Measurements from ENCODE around the gene TVP23C.
"Not testable (repeated sequence)": the region's sequence is repeated elsewhere in the genome, so short reads cannot be mapped to it uniquely, and the experiment has no call there.

TVP23C gene

DNA sequence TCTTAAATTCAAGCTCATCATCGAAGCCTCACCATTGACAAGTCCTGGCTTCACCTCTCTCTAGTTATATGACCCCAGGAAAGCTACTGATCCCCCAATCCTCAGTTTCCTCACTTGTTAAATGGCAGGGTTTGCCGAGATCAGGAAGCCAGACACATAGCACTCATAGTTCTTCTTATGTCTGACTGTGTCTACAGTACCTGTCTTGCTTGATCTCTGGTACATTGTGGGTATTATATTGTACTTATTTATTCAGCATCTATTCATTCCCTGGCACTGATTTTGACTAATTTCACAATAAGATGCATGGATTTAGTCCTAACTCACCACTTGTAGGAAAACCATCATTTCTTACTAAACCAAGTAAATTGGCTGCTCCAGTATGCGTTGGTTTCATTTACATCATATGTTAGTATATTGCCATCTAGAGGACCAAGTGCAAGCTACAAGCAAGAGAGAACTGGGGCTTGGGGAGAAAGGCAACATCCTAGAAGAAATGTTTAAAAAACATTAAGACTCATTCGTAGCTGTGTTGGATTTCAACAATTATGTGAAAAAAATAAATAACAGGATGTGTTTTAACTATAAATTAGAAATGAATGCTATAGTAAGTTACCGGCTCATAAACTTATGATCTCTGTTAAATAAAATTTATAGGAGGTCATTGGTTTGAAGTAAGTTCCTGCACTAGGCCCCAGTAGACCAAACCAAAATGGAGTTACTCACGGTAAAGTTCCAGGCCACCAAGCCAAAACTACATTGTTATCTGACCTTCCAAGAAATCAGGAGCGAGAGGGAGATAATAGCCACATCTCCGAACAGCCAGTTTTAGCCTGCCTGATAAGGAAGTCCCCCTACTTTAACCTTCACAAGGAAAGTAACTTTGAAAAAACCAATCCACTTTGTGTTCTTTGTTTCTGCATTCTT, 36.7 kb downstream of the TVP23C start:
- DNase-seq: peak; percentile 77

DNA sequence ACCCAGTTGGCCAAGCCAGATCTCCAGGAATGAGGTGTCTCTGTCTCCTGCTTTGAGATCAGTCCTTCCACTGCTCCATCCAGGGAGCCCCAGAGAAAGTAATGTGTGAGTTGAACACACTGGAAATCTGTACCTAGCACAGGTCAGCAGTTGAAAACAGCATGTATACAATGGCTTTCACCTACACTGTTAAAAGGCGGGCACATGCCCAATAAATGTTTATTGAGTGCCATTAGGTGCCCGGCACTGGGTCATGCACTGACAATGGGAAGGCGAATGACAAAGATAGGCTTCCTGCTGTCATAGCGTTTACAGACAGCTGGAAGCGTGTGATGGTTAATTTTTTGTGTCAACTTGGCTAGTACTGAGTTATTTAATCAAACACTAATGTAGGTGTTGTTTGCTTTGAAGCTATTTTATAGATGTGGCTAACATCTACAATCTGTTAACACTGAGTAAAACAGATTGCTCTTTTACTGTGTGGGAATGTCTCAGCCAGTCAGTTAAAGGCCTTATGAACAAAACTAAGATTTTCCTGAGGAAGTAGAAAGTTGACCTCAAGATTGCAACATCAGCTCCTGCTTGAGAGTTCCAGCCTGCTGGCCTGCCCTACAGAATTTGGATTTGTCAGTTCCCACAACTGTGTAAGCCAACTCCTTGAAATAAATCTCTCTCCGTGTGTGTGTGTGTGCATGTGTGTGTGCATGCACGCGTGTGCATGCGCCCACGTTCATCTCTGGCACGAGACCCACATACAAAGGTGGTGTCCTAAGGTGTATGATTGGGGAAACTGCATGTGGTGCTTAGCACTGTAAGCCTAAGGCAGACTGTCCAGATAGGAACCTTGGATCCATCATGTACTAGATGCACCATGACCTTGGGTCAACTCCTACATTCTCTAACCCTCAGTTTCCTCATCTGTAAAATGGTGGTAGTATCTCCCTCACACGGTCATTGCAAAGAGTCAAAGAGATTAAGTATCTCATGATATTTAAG, 38.0 kb downstream of the TVP23C start:
- not testable (repeated sequence) for DNase-seq

DNA sequence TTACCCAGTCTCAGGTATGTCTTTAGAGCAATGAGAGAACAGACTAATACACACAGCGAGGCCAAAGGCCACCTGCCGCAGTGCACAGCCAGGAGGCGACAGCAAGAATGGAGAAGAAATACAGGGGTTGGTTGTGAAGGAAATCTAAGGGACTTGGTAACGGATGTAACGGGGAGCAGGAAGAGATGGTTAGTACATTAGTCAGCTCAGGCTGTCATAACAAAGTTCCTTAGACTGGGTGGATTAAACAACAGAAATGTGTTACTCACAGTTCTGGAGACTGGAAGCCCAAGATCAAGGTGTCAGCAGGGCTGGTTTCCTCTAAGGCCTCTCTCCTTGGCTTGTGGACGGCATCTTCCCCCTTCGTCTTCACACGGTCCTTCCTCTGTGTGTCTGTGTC, 47.1 kb downstream of the TVP23C start:
- no peak for DNase-seq

DNA sequence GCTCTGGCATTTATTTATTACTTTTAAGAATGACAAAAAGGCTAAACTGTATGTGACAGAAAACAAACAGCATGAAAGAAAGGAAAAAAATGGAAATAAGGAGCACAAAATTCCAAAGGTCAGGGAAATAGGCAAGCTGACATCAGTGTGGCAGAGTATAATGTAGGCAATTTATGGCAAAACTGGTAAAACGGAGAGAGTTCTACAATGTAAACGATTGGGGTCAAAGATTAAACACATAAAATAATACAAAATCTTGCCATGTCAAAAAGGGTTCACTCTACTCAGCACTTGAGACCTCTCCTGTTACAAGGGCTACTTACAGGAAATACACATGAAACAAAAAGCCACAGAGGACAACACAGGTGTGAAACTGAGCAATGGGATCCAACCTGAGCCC, 48.8 kb downstream of the TVP23C start:
- DNase-seq: no peak

DNA sequence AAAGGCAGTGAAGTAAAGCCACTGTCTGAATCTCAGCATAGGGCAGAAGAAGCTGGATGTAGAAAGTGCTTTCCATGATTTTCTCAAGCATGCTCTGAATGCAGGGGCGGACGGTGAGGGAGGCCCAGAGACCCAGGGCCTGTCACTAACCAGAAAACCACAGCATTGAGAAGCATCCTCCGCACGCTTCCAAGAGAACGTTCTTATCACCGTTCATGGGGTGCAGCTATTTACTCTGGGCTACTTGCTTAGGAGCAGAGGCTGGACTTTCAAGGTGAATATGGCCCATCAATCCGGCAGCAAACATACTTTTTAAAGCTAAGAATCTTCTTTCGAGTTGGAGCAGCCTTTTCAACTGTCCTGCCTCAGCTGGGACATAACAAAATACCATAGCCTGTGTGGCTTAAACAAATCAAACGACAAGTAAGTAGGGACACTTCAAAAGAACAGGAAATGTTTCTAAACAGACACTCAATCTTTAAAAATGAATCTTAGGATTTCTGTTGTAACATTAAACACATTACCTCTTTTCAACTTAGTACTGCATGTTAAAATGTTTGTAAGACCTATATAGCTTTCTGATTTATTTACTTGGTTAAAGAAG, 49.3 kb downstream of the TVP23C start:
- DNase-seq: no peak

DNA sequence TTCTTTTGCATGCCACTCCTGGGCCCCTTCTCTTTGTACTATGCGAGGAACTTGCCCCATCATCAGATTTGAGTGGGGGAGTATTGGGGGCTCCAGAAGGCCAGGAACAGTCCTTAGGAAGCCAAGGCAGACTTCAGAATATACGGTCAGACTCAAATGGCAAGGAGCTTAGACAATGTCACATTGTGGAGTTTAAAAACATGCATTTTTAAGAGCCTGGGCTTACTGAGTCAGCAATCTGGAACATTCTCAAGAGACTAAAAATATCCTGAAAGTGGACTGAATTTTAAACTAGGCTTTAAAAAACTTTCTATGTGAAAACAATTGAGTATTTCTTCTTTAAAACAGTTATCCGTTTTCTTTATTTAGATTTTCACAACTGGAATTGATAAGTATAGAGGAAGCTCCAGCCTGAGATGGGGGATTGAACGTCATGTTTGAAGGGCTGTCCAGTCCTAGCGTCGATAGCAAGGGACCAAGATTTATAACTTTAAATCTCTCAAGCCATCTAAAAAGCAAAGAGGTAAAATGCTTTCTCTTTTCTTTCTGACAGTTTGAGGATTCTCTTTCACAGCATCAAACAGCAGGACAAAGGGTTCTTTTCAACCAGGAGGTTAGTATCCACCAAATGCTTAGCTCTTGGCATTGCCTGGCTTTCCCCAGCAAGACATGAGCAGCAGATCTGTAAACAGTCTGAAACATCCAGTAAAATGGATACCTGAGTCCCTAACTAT, 50.1 kb downstream of the TVP23C start:
- no peak for DNase-seq

GRCh38 chr17:15512071-15512709, 51.1 kb downstream of the TVP23C start:
- DNase-seq: no peak

GRCh38 chr17:15511142-15511541, 52.1 kb downstream of the TVP23C start:
- DNase-seq: no peak

DNA sequence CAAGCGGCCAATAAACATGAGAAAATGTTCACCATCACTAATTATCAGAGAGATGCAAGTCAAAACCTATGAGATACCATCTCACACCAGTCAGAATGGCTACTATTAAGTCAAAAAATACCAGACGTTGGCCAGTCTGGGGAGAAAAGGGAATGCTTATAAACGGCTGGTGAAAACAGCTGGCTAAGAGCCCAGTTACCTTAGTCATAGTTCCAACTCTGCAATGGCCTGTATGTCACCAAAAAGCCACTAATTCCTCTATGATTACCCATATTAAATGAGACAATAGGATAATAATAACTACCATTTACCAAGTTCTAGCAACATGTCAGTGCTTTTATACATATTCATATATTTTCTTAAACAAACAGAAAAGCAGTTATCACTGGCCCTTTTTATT, 52.9 kb downstream of the TVP23C start:
- no peak for DNase-seq

DNA sequence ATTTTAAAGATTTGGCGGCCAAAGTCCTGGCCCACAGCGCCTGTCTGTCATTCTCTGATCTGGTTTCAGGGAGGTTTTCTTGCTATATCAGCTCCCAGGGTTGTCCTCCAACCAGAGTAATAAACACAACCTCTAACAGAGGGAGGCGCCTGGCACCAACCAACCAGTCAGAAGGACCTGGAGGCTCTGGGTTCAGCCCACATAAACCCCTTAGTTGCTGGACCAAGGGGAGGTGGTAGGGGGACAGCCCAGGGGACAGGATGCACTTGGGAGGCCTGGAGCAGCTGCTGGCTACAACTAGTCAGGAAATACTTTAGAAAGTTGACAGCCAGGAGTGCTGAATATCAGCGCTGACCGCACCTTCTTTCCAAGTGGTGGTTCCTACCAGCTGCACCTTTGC, 54.2 kb downstream of the TVP23C start:
- DNase-seq: no peak

DNA sequence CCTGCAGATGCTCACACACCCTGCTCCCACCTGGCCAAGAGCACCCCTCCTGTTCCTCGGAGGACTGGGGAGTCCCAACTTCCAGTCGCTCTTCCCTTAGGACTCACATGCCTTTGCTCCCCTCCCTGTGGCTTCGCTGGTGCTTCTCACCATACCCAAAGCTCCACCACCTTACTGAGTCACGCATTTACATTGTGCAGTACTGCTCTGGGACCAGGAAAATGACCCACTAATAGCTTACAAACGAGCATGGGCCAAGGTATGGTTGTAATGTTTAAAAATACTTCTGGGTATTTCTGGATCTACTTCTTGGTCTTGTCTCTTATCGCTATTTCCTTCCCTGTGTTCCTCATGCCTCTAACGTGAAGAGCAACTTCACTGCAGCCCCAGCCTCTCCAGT, 54.8 kb downstream of the TVP23C start:
- DNase-seq: no peak

GRCh38 chr17:15507896-15508295, 55.4 kb downstream of the TVP23C start:
- no peak for DNase-seq

DNA sequence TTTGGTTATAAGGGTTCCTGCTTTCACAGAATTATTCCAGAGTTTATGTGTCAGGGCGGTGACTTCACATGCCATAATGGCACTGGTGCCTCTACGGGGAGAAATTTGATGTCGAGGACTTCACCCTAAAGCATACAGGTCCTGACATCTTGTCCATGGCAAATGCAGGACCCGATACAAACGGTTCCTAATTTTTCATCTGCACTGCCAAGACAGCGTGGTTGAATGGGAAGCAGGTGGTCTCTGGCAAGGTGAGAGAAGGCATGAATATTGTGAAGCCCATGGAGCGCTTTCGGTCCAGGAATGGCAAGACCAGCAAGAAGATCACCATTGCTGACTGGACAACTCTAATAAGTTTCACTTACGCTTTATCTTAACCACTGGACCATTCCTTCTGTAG, 56.3 kb downstream of the TVP23C start:
- no peak for DNase-seq

DNA sequence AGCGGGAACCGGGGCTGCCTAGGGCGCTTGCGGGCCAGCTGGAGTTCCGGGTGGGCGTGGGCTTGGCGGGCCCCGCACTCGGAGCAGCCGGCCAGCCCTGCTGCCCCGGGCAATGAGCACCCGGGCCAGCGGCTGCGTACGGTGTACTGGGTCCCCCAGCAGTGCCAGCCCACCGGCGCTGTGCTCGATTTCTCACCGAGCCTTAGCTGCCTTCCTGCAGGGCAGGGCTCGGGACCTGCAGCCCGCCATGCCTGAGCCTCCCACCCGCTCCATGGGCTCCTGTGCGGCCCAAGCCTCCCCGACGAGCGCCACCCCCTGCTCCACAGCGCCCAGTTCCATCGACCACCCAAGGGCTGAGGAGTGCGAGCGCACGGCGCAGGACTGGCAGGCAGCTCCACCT, 57.6 kb downstream of the TVP23C start:
- not testable (repeated sequence) for DNase-seq

DNA sequence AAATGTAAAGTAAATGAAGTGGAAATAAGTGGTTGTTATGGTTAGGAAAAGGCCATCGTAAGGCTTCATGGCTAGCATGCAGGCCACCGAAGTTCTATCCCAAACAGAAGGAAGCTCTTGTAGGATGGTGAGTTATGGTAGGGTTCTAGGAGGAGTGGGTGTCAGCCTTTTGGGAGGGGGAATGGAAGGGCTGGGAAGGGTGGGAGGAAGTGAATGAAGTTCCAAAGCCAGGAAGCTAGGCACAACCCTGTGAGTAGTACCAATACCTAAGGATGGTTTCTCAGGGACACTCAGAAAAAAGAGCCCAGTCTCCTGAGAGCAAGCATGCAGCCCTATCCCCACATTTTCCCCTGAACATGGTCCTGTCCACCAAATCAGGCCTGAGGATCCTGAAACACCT, 59.6 kb downstream of the TVP23C start:
- no peak for DNase-seq

DNA sequence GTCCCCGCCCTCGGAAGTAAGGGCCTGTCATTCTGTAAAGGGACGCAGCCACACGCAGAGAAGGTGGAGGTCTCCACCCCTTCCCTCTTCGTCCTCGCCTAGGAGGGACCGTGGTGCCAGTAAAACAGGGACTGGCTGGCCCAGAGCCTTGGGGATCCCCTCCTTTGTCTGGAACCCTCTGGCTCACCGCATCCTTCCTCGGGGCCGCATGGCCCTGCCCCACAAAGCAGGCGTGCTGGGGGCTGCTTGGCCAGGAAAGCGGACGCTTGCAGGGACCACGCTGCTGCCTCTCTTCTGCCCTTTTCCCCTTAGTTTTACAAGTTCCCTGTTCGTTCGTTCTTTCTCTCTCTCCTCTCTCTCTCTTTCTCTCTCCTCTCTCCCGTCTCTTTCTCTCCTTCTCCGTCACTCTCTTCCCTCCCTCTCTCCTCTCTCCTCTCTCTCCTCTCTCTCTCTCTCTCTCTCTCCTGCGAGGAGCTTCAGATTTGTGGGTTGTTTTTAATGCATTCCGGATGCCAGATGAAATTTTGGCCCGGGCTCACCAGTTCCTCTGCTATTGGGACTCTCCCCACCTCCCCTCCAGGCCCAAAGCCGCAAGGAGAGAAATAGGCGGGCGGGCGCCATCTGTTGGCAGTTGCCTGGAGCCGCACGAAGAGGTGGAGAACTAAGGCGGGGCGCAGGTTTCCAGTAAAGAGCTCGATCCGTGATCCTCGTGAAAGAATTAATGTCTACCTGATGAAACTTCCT, 60.7 kb downstream of the TVP23C start:
- DNase-seq: peak; percentile 87

DNA sequence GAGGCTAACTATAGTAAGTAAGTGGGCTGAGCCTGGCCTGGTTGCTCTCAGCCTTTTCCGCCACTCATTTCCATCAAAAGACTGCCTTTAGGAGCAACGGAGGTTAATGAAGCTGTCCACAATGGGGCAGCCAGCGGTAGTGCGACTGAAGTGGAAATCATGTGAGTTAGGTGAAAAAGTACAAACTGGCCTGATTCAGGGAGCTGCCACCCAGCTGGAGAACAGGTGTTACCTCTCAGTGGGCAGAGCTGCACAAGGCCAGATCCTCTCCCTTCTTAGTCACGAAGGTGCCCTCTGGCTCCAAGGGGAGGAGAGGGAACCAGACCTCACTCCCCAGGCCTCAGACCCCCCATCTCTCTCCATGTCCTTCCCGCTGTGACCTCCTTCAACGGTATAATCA, 61.5 kb downstream of the TVP23C start:
- DNase-seq: no peak

DNA sequence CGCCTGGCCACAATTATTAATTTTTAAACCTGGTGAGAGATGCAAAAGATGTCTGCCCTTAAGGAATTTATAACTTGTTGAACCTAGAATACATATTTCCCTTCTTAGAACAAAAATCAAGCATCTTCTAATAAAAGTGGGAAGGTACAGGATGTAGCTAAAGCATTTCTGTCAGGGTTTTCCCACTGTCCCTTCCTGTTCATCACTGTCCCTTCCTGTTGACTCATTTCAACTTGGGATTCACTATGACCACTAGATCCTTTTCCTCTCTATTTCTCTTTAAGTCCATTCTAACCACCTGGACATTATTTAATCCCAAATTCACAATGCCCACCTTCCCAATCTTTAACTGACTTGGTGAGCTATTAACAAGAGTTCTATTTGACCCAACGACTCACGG, 62.0 kb downstream of the TVP23C start:
- DNase-seq: no peak

- DNase-seq: peak; percentile 69
These were observed 65.2 kb downstream of the TVP23C start for GRCh38 chr17:15498107-15498506.

- DNase-seq: peak; percentile 59
These were observed 66.3 kb downstream of the TVP23C start for GRCh38 chr17:15496735-15497670.

All from hematopoietic multipotent progenitor cell treated with erythropoietin and hydrocortisone succinate and interleukin-3 and kit ligand, for 8 days (in vitro differentiated cells).